Fibroblast of villous mesenchyme (primary cell): ENCODE measurements around the gene DEGS2. TPM values are rescaled to one million over a fixed set of nuclear protein-coding genes. Genes with fewer than 3 reads are reported as not detected.
A peak's percentile ranks its signal among the peaks of the same experiment; 100 is the strongest.

Experiments used
- DNase-seq: peaks from one replicate; pipeline ENCODE4 v3.0.0-alpha.2; 2010; ENCODE audit warnings: low read depth
- H3K4me3 ChIP-seq: 2 replicates; pipeline ENCODE4 v1.5.1; 2011; ENCODE audit warnings: low read depth, mild to moderate bottlenecking, low read length
- CTCF ChIP-seq: IDR thresholded peaks from 2 replicates; pipeline ENCODE4 v1.5.1; 2012; ENCODE audit warnings: low read depth, mild to moderate bottlenecking, low read length; ENCODE audit not compliant: insufficient read depth
- total RNA-seq: library from RNA; depleted of rRNA; stranded (reverse); fragments of >200 nt; gene quantifications from 2 replicates; pipeline ENCODE4 v1.2.3, GENCODE V29; 2012

The DEGS2 gene
- total RNA-seq, 1 donor, result not detected

- DNase-seq, result no peak
- no peak for TF ChIP-seq CTCF
- no peak overlapping the region for H3K4me3 ChIP-seq
These were observed 35.8 kb downstream of the DEGS2 start for GRCh38 chr14:100123618-100124017.

GRCh38 chr14:100122481-100123223 lies 36.8 kb downstream of the DEGS2 start:
- H3K4me3 ChIP-seq, result no peak overlapping the region
- peak; percentile 47 for DNase-seq

GRCh38 chr14:100121643-100122480 lies 37.6 kb downstream of the DEGS2 start:
- H3K4me3 ChIP-seq, result no peak overlapping the region
- TF ChIP-seq CTCF, result no peak
- DNase-seq, result no peak

More at GRCh38 chr14:100122481-100123223, 36.8 kb downstream of the DEGS2 start:
- TF ChIP-seq CTCF, result peak; percentile 34

GRCh38 chr14:100120522-100121269 lies 38.7 kb downstream of the DEGS2 start:
- no peak overlapping the region for H3K4me3 ChIP-seq
- TF ChIP-seq CTCF, result no peak
- no peak for DNase-seq

- H3K4me3 ChIP-seq, result no peak overlapping the region
- no peak for DNase-seq
- no peak for TF ChIP-seq CTCF
These were observed 40.2 kb downstream of the DEGS2 start for GRCh38 chr14:100119251-100119650.

- no peak overlapping the region for H3K4me3 ChIP-seq
- no peak for DNase-seq
- no peak for TF ChIP-seq CTCF
These were observed 40.9 kb downstream of the DEGS2 start for GRCh38 chr14:100118396-100119011.
